8988T (cell line): ENCODE results near the gene NTM.

ENCODE experiments used
- DNase-seq: peaks from one replicate; pipeline ENCODE4 v3.0.0; 2011

Gene NTM

DNA sequence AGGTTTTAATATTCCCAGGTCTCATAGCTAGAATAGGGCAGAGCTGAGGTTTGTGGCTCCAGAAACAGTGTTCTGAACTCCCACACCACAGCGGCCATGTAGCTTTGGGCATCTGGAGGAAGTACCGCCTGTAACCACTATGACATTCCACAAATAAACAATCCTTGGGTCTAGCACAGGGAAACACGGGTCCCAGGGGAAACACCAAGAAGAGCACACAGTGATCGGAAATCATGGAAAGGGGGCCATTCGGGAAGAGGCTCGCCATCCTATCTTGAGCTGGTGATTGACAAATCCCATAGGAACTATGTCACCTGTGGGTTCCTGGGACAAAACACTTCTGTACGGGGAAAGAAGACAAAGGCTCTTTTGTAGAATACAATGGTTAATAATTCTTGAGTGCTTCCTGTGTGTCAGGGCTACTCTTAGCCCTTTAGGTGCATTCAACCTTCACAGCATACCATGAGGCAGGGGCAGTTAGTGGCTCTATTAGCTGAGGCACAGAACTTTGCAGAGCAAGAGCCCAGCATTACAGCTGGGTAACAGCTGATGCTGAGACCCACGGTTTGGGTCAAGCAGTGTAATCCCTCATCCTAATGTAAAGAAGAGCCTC lies 514.2 kb downstream of the NTM start:
- DNase-seq, result no peak

DNA sequence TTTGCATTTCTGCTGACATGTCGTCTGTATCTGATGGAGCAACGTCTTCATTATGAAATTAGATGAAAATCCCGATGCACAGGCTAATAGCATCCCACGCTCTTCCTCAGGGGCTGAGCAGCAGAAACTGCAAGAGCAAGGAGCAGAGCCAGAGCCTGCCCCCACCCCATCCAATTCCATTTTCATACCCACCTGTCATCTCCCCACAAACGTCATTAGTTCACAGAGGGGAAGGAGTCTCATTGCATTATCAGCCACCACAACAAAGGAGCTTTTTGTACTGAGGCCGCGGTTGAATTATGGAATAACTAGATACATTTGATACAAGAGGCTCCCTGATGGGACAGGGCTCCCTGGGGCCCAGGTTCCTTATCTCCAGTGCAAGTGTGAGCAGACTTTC lies 515.0 kb downstream of the NTM start:
- DNase-seq, result no peak

DNA sequence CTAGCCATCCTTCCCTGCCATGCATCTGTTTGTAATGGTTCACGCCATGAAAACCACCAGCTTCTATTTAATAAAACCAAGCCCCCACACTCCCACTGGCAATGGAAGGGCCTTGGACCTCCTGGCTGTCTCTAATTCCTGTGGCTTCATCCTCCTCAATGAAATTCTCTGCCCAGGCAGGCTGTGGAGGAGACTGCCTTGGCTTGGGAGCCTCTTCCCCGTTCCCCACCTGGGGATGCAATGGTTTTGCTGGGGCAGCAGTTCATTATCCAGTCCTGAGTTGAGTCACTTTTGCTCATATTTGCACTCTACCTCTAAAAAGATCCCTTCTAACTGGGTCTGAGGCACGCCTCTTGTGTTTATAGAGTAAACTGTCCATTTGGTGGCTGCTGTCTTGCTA lies 515.8 kb downstream of the NTM start:
- no peak for DNase-seq

DNA sequence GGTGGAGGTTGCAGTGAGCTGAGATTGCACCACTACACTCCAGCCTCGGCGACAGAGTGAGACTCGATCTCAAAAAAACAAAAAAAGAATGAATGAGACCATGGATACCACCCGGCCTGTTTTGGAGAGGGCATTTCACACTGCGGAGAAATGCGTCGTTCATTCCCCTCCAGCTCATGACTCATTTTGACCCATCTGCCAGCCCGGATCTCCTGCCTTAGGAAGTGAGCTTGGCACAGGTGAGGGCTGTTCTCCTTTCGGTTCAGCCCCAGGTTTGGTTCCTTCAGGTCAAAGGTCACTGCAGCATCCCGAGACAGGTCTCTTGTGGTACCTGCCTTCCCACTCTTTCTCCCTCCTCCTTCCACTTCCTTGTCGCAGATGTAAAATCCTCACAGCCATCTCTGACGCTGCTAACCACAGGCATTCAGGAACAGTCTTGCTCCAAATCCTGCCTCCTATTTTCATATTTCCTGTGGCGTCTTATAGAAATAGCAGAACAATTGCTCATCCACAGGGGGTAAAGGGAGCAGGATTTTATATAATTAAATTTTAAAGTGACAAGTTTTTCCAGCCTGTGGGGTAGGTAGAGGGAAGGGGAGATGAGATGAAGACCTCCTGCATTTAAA lies 517.9 kb downstream of the NTM start:
- DNase-seq, result no peak

DNA sequence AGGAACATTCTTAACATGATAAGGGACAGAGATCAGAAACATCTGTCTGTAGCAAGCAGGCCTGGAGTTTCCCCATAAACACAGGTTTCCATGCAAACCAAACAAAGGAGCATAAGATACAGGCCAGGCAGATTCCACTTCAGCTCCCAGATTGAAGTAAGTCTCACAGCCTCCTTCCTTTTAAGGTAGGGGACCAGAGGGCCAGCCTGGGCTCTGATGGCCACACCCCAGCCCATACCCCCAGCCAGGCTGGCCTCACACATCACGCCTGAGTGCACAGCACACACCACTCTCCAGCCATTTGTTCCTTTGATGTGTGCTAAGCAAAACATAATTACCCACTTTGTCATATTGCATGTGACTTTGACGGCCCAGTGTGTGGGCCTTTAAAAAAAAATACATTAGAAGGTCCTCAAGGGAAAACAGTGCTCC lies 518.7 kb downstream of the NTM start:
- DNase-seq, result no peak

DNA sequence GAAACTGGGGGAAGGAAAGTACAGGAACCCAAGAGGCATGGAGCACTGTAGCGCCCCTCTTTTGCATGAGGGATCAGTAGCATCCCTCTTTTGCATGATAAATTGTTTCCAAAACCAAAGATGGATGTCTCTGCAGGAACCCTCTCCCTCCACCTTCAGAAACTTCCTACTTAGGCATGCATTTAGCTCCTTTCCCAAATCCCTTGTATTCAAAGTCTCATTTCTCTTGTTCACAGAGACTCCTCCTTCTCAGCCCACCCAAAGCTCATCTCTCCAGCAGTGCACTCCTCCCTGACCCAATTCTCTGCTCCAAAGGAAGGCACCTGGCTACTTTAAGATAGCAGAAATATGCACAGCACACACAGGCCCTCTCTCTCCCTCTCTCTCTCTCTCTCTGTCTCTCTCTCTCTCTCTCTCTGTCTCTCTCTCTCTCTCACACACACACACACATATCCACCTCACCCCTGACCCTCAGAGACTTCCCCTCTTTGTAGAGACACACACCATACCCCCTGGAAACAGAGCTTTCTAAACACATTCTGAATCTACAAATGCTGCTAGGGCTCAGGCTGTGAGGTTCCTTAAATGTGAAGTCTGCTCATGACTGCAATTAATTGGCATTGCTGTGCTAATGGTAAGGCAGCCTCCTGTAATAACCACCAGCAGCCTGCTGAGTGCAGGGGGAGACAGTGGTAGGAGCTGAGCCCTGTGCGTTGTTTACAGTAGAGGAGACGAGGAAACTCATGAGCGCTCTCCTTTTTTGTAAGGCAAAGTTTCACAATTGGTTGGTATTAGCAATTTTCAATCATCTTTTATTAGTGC lies 519.6 kb downstream of the NTM start:
- DNase-seq, result no peak

DNA sequence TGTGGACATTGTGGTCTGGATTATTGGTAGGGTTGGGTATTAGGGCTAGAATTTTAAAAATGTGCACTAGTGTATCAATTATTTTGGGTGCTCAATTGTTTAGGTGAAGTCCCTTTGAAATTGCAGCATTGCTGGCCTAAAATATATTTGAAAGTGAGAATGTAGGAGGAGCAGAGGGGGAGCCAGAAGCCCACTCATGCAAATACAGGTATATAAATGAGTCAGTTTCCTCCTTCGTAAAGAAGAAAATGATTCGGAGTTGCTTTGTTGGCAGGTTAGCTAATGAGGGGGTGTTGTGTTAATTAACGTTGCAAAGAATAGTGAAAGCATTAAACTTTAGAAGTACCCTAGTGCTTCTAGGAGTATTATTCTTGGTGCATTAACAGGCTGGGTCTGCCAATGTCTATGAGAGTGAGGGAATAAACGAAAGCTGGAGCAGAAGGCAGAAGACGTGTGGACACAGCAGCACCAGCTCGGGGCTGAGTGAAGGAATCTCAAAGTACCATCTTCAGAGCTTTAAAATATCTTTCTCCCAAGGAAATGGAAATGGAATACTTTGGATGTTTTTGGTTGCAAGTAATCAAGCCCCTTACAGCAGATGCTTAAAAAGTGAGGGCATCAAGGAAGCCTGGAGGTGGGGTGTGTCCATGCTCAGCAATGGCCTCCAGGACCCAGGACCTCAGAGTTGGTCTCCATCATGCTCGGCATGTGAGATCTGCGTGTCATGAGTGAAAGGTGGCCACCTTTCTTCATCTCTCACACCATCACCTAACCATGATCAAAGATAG lies 522.9 kb downstream of the NTM start:
- no peak for DNase-seq

GRCh38 chr11:131893988-131894387 lies 523.6 kb downstream of the NTM start:
- no peak for DNase-seq

DNA sequence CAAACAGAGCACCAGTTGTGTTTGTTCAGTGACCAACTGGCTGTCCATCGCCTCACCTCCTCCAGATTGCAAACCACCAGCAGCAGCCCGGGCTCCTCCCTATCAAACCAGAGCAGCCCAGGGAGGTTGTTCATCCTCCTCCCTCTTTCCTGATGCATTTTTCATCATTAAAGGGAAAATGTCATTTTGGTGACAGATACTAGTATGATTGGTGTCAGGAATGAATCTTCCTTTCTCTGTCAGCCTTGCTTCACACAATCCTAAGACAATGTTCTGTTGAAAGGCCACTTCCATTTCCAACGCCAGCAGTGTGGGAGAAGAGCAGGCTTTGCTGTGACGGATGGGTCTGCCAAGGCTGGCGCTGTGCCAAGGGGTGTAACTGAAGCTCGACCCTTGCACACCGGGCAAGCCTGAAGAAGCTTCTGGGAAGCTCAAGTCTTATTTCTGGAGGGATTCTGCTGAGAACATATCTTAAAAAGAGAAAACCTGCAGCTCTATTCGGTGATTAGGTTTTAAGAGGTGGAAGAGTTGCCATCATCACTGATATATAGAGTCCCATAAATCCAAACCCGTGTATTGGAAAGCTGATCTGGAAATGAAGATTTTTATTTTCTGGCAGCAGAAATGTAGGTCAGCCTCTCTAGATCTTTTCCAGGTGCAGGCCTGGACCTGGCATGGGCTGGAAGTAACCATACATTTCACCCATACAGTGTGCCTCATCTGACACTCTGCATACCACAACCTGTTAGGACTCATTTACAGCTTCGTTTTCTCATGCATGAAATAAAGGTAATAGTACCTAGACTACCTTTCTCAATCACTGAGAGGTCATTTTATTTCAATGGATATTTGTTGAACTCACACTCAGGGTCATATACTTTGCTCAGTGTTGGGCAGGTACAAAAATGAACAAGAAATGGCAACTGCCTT lies 524.5 kb downstream of the NTM start:
- no peak for DNase-seq

DNA sequence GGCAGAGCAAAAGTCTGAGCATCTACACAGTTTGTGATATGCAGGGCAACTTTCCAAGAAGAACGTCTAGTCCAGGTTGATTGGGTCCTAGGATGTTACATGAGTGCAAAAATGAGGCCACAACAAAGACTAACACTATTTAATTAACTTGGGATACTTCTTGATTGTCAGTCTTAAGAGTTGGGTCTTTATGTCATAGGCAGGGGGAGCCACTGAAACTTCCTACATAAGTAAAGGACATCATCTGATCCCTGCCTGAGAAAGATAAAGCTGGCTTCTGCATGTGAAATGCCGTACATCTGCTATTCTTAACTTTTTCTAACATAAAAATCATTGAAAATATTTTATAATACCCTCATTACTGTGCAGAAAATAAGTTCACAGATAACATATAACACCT lies 525.5 kb downstream of the NTM start:
- DNase-seq, result no peak

DNA sequence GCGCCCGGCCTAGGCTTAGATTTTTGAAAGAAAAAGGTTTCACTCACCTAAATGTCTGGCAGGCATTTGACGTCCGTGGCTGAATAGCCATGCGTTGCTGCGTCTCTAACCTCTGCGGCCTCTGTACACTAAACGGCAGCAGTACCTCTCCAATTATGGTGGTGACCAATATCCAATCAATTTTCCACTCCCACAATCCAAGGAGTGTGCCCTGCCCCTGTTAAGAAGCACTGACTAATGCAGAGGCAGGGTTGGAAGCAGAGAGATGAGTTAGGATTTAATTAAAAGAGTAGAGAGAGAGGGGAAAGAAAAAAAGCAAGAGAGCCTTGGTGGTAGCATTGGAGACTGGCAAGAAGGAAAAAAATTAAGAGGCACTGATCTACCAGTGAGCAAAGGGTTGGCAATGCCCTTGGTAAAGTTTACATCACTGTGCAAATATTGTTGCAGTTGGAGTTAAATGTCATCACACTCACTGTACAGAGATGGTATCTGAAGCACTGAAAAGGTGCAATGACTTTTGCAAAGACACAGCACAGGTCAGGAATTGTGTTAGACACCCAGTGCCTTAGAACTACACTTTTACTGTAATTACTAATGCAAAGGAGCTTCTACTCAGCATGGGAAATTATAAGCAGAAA lies 526.7 kb downstream of the NTM start:
- DNase-seq, result no peak

DNA sequence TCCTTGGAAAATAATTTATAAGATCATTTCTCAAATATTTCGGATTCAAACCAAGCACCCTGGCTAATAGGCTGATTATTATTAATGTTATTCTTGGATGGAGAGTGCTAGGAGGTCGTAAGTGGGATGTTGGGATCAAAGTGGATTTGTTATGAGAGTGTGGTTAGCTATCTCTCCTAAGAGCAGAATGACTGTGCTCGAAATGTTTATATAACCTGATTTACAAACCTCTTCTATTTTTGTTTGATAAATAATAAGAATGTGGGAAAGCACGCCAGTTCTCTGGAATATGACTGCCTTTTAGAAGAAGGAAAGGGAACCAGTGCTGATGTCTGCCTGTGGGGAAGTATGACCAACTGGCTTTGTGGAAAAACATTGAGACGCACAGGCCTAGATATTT lies 527.5 kb downstream of the NTM start:
- DNase-seq, result no peak

- DNase-seq, result no peak
These were observed 528.5 kb downstream of the NTM start for GRCh38 chr11:131898949-131899348.

DNA sequence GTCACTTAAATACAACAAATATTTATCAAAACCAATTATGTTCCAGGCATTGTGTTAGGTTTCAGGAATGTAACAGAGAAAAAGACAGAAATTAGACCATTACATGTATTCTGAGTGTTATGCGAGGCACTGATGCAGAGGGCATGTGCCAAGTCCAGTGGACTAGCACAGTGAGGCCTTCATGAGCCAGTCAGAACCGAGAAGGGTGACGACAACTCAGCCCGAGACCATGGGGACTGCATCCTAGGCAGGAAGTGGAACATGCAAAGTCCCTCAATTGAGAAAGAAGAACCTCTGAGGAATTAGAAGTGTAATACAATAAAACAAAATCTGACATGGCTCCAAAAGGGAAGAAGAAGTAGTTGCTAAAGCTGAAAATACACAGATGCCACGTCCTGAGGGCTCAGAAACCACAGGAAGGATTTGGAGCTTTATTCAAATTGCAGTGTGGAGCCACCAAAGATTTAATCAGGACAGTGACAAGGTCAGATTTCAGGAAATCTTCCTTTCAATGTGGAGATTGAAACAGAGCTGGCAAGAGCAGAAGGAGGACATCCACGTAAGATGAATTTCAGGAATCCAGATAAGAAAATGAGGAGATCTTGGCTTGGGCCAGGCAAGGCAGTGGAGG lies 529.6 kb downstream of the NTM start:
- DNase-seq, result no peak

DNA sequence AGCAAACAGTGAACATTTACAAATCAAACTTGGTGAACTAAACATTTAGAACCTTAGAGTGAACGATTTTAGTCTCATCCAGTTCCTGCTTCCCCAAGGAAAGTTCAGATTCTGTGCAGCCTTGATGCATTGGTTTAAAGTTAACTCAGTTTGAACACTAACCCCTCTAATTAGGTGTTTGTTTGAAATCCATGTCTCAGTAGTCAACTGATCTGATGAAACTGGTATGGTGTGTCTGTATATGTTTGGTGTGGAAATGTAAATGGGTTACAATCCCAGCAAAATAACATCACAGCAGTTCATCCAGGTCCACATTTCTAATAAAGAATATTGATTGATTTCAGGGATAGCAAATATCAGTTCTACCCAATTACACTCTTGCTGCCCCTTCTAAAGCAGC lies 532.0 kb downstream of the NTM start:
- DNase-seq, result no peak

- no peak for DNase-seq
These were observed 532.7 kb downstream of the NTM start for GRCh38 chr11:131903074-131903473.

DNA sequence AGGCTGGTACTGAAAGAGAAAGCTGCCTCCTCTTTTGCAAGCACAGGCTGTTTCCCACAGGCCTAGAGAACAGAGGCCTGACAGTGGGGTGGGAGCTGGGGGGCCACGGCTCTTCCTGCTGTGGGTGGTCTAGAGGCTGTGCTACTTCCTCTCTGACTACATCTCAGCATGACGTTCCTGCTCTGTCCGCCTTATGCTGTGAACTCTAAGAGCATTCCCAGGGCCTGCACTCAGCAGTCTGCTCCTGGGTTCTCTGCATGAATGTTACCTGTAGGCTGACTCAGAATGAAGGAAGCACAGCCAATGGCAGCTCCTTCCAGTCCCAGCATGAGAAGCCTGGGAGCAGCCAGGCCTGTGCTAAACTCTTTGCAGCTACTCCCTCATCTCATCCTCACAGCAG lies 534.3 kb downstream of the NTM start:
- no peak for DNase-seq

DNA sequence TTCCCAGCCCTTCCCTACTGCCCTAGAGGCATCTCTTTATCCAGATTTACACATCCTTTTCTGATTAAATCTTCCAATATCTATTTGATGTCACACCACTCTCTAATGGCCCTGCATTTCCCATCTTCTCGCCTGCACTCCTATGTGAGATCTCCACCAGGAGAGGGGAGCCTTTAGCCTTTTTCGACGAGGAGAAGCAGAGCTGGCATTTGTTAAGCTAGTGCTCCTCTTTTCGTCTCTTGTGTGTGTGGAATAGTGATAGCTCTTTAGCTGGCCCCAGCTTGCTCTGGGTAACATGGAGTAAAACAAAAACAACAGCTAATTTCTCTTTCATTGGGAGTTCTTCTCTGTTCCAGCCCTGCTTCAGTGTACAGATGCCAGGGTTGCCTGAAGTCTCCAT lies 536.5 kb downstream of the NTM start:
- no peak for DNase-seq

GRCh38 chr11:131907371-131907770 lies 537.0 kb downstream of the NTM start:
- DNase-seq, result no peak

DNA sequence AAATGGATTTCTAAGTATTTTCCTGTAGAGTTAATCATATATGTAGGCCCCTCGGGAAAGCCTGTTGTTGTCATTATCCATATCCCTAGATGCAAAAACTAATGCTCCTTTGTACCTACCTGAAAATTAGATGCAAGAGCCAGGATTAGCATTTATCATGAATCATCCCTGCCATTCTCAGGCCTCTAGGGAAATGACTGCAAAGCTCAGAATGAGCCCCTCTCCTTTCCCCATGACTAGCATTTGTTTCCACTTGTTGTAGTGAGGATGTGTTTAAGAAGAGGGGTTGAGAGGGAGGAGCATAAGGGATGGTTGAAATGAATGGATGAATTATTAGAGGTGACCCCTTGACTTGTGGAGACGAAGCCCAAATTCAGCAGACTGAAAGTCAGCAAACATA lies 537.9 kb downstream of the NTM start:
- no peak for DNase-seq

DNA sequence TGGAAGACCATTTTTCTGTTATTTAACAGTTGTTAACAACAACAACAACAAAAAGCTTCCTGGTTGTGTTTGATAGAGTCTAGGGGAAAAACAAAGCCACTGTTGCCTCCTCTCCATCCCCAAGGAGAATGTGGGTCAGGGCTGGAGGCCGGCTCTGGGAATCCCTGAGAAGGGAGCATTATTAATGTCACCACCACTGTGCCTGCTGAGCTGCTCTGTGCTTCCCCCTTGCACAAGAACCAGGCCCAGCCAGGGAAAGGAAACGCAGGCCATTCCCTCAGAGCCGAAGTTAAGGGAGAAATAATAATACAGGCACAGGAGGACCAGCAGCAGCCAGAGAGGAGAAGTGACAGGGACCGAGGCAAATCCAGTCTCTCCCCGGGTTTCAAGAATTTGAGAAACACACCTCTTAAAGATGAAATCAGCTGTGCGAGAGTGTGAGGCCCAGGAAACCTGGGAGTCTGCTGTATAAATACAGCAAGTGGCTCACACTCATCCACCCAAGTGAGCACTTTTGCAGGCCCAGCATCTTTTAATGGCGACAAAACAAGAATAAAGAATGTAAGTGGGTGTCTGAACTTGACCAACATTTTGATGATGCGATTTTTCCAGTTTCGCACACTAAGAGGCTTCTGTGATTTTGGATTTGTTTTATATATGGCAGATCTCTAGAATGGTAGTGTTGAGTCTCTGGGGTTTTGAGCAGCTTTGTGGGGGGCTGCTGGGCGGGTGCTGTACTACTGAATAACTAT lies 539.2 kb downstream of the NTM start:
- no peak for DNase-seq
